ENCODE data around the gene RGL1. TPM values are rescaled to one million over a fixed set of nuclear protein-coding genes. Genes with fewer than 3 reads are reported as not detected.

The RGL1 gene
- total RNA-seq, 3 donors from 2014 or later (not counting 1 experiment from before 2014, with no cell fraction given), result 0.16 to 0.52 (median 0.40) TPM

- DNase-seq (peak in 1 of 2 donors; percentile 23), ATAC-seq (peak in 2 of 3 donors; percentile 59 to 64)
- peaks cover 0 to 6% of the 10 kb centered on the region in 2 donors for H3K27me3 Mint-ChIP-seq (ENCODE audit: low read depth in 2 of 2)
- Histone ChIP-seq H3K4me3 (ENCODE audit: low read length) (no peak overlapping the region), H3K9me3 (ENCODE audit: control insufficient read depth, insufficient read depth, low read length) (no peaks in the 10 kb centered on the region), H3K27ac (ENCODE audit: low read length) (no peak overlapping the region), H3K27me3 (ENCODE audit: control insufficient read depth, insufficient read depth, low read length) (no peaks in the 10 kb centered on the region), H3K36me3 (ENCODE audit: control insufficient read depth, insufficient read depth, low read length) (no peaks in the 10 kb centered on the region), H3K4me1 (ENCODE audit: control insufficient read depth, insufficient read depth, low read length) (no peaks in the 10 kb centered on the region)
- peaks cover 11 to 14% of the 10 kb centered on the region in 2 donors for H3K4me1 Mint-ChIP-seq
- no peak overlapping the region for H3K4me3 Mint-ChIP-seq
- no peak overlapping the region for H3K27ac Mint-ChIP-seq
- TF ChIP-seq, protein P1, sequence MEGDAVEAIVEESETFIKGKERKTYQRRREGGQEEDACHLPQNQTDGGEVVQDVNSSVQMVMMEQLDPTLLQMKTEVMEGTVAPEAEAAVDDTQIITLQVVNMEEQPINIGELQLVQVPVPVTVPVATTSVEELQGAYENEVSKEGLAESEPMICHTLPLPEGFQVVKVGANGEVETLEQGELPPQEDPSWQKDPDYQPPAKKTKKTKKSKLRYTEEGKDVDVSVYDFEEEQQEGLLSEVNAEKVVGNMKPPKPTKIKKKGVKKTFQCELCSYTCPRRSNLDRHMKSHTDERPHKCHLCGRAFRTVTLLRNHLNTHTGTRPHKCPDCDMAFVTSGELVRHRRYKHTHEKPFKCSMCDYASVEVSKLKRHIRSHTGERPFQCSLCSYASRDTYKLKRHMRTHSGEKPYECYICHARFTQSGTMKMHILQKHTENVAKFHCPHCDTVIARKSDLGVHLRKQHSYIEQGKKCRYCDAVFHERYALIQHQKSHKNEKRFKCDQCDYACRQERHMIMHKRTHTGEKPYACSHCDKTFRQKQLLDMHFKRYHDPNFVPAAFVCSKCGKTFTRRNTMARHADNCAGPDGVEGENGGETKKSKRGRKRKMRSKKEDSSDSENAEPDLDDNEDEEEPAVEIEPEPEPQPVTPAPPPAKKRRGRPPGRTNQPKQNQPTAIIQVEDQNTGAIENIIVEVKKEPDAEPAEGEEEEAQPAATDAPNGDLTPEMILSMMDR (IDR thresholded peaks at IDR 0.05), result no peak
- WGBS (ENCODE audit: insufficient coverage), result 33% methylated on average over 9 of the region's 9 CpGs
- no peaks in the 10 kb centered on the region for H3K9me3 Mint-ChIP-seq
- intact Hi-C loops (cut with micrococcal nuclease), result no loop called here
- no peaks in the 10 kb centered on the region for H3K36me3 Mint-ChIP-seq
Observed at GRCh38 chr1:183841950-183842794, 37.3 kb downstream of the RGL1 start.

GRCh38 chr1:183842795-183843144 lies 37.9 kb downstream of the RGL1 start:
- no peaks in the 10 kb centered on the region for H3K27me3 ChIP-seq (ENCODE audit: control insufficient read depth, insufficient read depth, low read length)
- H3K27ac ChIP-seq (ENCODE audit: low read length), result no peak overlapping the region
- no peaks in the 10 kb centered on the region for H3K36me3 Mint-ChIP-seq
- peaks cover 0 to 6% of the 10 kb centered on the region in 2 donors for H3K27me3 Mint-ChIP-seq (ENCODE audit: low read depth in 2 of 2)
- H3K9me3 ChIP-seq (ENCODE audit: control insufficient read depth, insufficient read depth, low read length), result no peaks in the 10 kb centered on the region
- H3K36me3 ChIP-seq (ENCODE audit: control insufficient read depth, insufficient read depth, low read length), result no peaks in the 10 kb centered on the region
- DNase-seq (no peak), ATAC-seq (no peak)
- 0% methylated on average over 1 of the region's 2 CpGs for WGBS (ENCODE audit: insufficient coverage)
- no peak overlapping the region for H3K4me3 ChIP-seq (ENCODE audit: low read length)
- H3K9me3 Mint-ChIP-seq, result no peaks in the 10 kb centered on the region
- no peak overlapping the region for H3K27ac Mint-ChIP-seq
- intact Hi-C loops (cut with micrococcal nuclease), result no loop called here
- H3K4me1 ChIP-seq (ENCODE audit: control insufficient read depth, insufficient read depth, low read length), result no peaks in the 10 kb centered on the region
- H3K4me3 Mint-ChIP-seq, result no peak overlapping the region
- TF ChIP-seq, protein P1 (IDR thresholded peaks at IDR 0.05), result no peak
- H3K4me1 Mint-ChIP-seq, result peaks cover 11 to 14% of the 10 kb centered on the region in 2 donors

GRCh38 chr1:183844806-183845205 lies 39.9 kb downstream of the RGL1 start:
- no peaks in the 10 kb centered on the region for H3K27me3 Mint-ChIP-seq (ENCODE audit: low read depth in 2 of 2)
- H3K27ac Mint-ChIP-seq, result no peak overlapping the region

More at GRCh38 chr1:183844806-183845205, 39.9 kb downstream of the RGL1 start:
- Histone ChIP-seq H3K4me1 (ENCODE audit: control insufficient read depth, insufficient read depth, low read length) (no peaks in the 10 kb centered on the region), H3K27me3 (ENCODE audit: control insufficient read depth, insufficient read depth, low read length) (no peaks in the 10 kb centered on the region), H3K9me3 (ENCODE audit: control insufficient read depth, insufficient read depth, low read length) (no peaks in the 10 kb centered on the region), H3K4me3 (ENCODE audit: low read length) (no peak overlapping the region), H3K36me3 (ENCODE audit: control insufficient read depth, insufficient read depth, low read length) (no peaks in the 10 kb centered on the region), H3K27ac (ENCODE audit: low read length) (no peak overlapping the region)
- TF ChIP-seq, protein P1 (IDR thresholded peaks at IDR 0.05), result no peak
- H3K4me3 Mint-ChIP-seq, result no peak overlapping the region
- no peaks in the 10 kb centered on the region for H3K36me3 Mint-ChIP-seq
- ATAC-seq (no peak), DNase-seq (no peak)
- WGBS (ENCODE audit: insufficient coverage), result 96% methylated on average over 2 of the region's 2 CpGs
- H3K9me3 Mint-ChIP-seq, result no peaks in the 10 kb centered on the region
- intact Hi-C loops (cut with micrococcal nuclease), result no loop called here
- peaks cover 11 to 14% of the 10 kb centered on the region in 2 donors for H3K4me1 Mint-ChIP-seq

Data from natural killer cell (primary cell).